Spleen (tissue), 7 donors: ENCODE results near the gene SLC22A12.

ENCODE experiments used
- POLR2A ChIP-seq, 3 donors: fragments of 450-650 bp; IDR thresholded peaks; one replicate each; pipeline ENCODE4 v1.5.1; 2017; ENCODE audit warnings: antibody characterized with exemption in 3 of 3, mild to moderate bottlenecking in 1 of 3
- POLR2AphosphoS5 ChIP-seq, 3 donors: sonication (generic); formaldehyde crosslinking; IDR thresholded peaks; one replicate each; pipeline ENCODE4 v1.5.1; 2017; ENCODE audit warnings: antibody characterized with exemption in 3 of 3
- TF ChIP-seq, protein P1 (sequence below), 11 experiments: fragments of 200-600 bp in 7 of 11; fragments of 450-650 bp in 4 of 11; sonication (generic) in 4 of 11; IDR thresholded peaks in 8 of 11; conservative IDR thresholded peaks in 3 of 11; 1 replicate in 7 of 11; 2 replicates in 4 of 11; pipeline versions ENCODE4 v1.4.0 to v1.8.0; 2016 to 2021; ENCODE audit warnings: antibody characterized with exemption in 11 of 11, inconsistent platforms in 4 of 11, mild to moderate bottlenecking in 1 of 11
- donor health status: DM: no; HTN: no; CAD: no; lungs with moderate emphysema.
- donor health status: DM: no; HTN: no; CAD: no.
- donor health status: DM: no; HTN: no; CAD: no.

DNA sequence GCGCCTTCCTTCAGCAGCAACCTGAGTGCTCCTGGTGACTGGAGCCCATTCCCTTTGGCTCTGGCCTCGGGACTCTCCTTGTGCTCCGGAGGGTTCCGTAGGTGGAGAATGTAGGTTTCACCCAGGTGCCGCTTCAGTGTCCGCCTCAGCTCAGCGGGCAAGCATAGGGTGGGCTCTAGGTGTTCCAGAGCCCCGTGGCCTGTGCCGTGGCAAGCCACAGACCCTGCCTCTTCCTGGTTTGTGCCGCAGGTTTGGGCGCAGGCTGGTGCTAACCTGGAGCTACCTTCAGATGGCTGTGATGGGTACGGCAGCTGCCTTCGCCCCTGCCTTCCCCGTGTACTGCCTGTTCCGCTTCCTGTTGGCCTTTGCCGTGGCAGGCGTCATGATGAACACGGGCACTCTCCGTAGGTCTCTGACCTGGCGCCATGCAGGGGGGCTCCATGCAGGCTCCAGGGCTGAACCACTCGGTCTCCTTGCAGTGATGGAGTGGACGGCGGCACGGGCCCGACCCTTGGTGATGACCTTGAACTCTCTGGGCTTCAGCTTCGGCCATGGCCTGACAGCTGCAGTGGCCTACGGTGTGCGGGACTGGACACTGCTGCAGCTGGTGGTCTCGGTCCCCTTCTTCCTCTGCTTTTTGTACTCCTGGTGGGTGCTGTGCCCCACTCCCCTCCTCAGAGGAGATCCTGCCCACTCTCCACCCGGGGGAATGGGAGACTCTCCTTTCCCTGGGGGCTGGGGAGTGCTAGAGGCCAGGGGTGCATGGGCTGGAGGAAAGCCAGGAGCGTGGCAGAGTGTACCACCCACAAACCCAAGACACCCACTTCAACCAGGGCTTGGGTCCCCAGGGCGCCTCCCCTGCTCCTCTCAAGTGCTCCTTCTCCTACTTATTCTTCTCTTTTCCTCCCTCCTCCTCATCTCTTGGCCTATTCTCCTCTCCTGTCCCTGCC is 2.4 kb downstream of the SLC22A12 start:
- TF ChIP-seq, protein P1, sequence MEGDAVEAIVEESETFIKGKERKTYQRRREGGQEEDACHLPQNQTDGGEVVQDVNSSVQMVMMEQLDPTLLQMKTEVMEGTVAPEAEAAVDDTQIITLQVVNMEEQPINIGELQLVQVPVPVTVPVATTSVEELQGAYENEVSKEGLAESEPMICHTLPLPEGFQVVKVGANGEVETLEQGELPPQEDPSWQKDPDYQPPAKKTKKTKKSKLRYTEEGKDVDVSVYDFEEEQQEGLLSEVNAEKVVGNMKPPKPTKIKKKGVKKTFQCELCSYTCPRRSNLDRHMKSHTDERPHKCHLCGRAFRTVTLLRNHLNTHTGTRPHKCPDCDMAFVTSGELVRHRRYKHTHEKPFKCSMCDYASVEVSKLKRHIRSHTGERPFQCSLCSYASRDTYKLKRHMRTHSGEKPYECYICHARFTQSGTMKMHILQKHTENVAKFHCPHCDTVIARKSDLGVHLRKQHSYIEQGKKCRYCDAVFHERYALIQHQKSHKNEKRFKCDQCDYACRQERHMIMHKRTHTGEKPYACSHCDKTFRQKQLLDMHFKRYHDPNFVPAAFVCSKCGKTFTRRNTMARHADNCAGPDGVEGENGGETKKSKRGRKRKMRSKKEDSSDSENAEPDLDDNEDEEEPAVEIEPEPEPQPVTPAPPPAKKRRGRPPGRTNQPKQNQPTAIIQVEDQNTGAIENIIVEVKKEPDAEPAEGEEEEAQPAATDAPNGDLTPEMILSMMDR (IDR thresholded peaks at IDR 0.05 in 8 of 11, conservative IDR thresholded peaks at IDR 0.05 in 3 of 11) = no peak
- no peak for TF ChIP-seq POLR2AphosphoS5 (IDR thresholded peaks at IDR 0.05)
- no peak for TF ChIP-seq POLR2A (IDR thresholded peaks at IDR 0.05)
